GM23248 (cell line): ENCODE results near the gene CDH4.

Experiments
- EZH2 ChIP-seq: fragments of 200-600 bp; sonication (generic); IDR thresholded peaks from 2 replicates; pipeline ENCODE4 v1.6.1; 2018; ENCODE audit warnings: antibody characterized with exemption, mild to moderate bottlenecking; ENCODE audit not compliant: insufficient read depth, poor library complexity, severe bottlenecking
- EZH2phosphoT487 ChIP-seq: fragments of 200-600 bp; sonication (generic); IDR thresholded peaks from 2 replicates; pipeline ENCODE4 v1.6.1; 2018; ENCODE audit warnings: antibody characterized with exemption, moderate library complexity, mild to moderate bottlenecking, low read depth; ENCODE audit not compliant: insufficient read depth

GRCh38 chr20:61290721-61291120 lies 38.7 kb downstream of the CDH4 start:
- no peak for TF ChIP-seq EZH2phosphoT487
- TF ChIP-seq EZH2, result no peak
